ENCODE results near the gene LRG1. TPM values are rescaled to one million over a fixed set of nuclear protein-coding genes. Genes with fewer than 3 reads are reported as not detected.

LRG1 gene
- total RNA-seq, 1 donor from 2014 or later = 1.0 TPM

DNA sequence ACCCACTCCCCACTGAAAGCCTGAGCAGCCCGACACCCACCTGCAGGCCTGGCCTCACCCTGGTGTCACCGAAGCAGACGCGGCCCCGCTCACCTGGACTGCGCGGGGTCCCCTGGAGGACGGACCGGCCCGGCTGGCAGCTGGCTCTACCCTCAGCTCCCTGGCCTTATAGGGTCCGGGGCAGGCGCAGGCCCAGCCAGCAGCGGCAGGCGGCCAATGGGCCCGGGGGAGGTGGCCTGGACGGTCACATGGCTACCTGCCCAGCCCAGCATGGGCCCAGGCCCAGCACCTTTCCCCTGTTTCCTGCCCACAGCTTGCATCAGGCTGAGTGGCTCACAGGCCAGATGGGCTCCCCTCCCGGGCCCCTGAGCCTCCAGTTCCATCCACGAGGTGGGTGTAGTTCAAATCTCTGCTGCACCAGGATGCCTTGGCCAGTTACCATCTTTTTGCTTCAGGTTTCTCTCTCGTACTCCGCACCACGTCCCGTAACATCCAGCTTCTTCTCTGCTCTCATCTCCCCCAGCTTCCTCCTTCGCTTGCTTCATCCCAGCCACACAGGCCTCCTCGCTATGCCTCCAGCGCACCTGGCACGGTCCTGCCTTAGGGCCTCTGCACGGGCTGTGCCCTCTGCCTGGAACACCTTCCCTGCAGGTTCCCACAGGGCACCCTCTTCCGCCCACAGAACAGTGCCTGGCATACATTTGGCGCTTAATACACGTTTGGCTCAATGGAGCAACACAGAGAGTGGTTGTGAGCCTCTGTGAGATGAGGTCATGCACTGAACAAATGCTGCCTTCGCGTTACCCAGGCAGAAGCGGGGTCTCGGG is 21.3 kb downstream of the LRG1 start, which contains the start of gene PLIN4:
Gene PLIN4, minus strand, starts transcription at position 142 of the 827 bp plus-strand sequence. CDS start 214 bp downstream, outside the sequence.
- Mint-ChIP-seq H3K4me3 (ENCODE audit: unreplicated experiment) (no peak within 1 kb of the TSS), H3K4me1 (ENCODE audit: low read depth, unreplicated experiment) (no peaks in the 10 kb centered on the region), H3K27me3 (ENCODE audit: unreplicated experiment) (peaks cover 2% of the 10 kb centered on the region), H3K36me3 (ENCODE audit: unreplicated experiment) (no peaks in the 10 kb centered on the region), H3K27ac (ENCODE audit: unreplicated experiment) (no peak within 1 kb of the TSS), H3K9me3 (ENCODE audit: unreplicated experiment) (peaks cover 3% of the 10 kb centered on the region)
- TF ChIP-seq, protein P1, sequence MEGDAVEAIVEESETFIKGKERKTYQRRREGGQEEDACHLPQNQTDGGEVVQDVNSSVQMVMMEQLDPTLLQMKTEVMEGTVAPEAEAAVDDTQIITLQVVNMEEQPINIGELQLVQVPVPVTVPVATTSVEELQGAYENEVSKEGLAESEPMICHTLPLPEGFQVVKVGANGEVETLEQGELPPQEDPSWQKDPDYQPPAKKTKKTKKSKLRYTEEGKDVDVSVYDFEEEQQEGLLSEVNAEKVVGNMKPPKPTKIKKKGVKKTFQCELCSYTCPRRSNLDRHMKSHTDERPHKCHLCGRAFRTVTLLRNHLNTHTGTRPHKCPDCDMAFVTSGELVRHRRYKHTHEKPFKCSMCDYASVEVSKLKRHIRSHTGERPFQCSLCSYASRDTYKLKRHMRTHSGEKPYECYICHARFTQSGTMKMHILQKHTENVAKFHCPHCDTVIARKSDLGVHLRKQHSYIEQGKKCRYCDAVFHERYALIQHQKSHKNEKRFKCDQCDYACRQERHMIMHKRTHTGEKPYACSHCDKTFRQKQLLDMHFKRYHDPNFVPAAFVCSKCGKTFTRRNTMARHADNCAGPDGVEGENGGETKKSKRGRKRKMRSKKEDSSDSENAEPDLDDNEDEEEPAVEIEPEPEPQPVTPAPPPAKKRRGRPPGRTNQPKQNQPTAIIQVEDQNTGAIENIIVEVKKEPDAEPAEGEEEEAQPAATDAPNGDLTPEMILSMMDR (IDR thresholded peaks at IDR 0.05; ENCODE audit: partially characterized antibody, unreplicated experiment) = no peak
- no peak for DNase-seq

DNA sequence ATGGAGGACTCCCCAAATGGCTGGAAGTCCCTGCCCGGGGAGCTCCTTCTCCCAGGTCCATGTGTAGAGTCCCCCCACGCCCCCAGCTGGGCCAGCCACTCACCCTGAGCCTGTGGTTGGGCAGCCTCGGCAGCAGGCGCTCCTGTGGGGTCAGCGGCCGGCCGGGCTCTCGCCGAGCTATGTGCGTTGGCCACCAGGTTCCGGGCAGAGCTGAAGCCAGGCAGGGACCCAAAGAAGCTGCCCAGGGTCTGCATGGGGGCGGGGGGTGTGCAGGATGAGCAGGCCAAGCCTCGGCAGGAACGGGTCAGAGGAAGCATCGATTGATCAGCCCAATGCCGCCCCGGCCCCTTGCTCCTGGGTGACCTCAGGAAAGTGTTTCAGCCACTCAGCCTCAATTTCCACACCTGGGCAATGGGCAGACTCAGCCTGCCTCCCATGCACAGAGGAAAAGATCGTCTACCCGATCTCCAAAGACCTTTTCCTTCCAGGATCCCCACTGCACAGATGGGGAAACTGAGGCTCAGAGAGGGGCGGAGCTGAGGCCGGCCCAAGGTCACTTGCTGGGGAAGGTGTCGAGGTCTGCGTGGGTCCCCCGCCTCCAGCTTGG is 22.3 kb downstream of the LRG1 start:
- H3K27ac Mint-ChIP-seq (ENCODE audit: unreplicated experiment) = no peak overlapping the region
- peaks cover 3% of the 10 kb centered on the region for H3K9me3 Mint-ChIP-seq (ENCODE audit: unreplicated experiment)
- TF ChIP-seq, protein P1 (IDR thresholded peaks at IDR 0.05; ENCODE audit: partially characterized antibody, unreplicated experiment) = no peak
- DNase-seq = no peak
- H3K4me3 Mint-ChIP-seq (ENCODE audit: unreplicated experiment) = no peak overlapping the region
- H3K36me3 Mint-ChIP-seq (ENCODE audit: unreplicated experiment) = no peaks in the 10 kb centered on the region
- peaks cover 2% of the 10 kb centered on the region for H3K27me3 Mint-ChIP-seq (ENCODE audit: unreplicated experiment)
- no peaks in the 10 kb centered on the region for H3K4me1 Mint-ChIP-seq (ENCODE audit: low read depth, unreplicated experiment)

- H3K36me3 Mint-ChIP-seq (ENCODE audit: unreplicated experiment) = no peaks in the 10 kb centered on the region
These were observed 22.9 kb downstream of the LRG1 start for GRCh38 chr19:4516939-4517300.

GRCh38 chr19:4516199-4516938 is 23.5 kb downstream of the LRG1 start:
- DNase-seq = no peak
- Mint-ChIP-seq H3K4me1 (ENCODE audit: low read depth, unreplicated experiment) (no peaks in the 10 kb centered on the region), H3K4me3 (ENCODE audit: unreplicated experiment) (no peak overlapping the region), H3K9me3 (ENCODE audit: unreplicated experiment) (peaks cover 3% of the 10 kb centered on the region), H3K27me3 (ENCODE audit: unreplicated experiment) (peaks cover 5% of the 10 kb centered on the region), H3K27ac (ENCODE audit: unreplicated experiment) (no peak overlapping the region), H3K36me3 (ENCODE audit: unreplicated experiment) (no peaks in the 10 kb centered on the region)
- TF ChIP-seq, protein P1 (IDR thresholded peaks at IDR 0.05; ENCODE audit: partially characterized antibody, unreplicated experiment) = no peak

More at GRCh38 chr19:4516939-4517300, 22.9 kb downstream of the LRG1 start:
- TF ChIP-seq, protein P1 (IDR thresholded peaks at IDR 0.05; ENCODE audit: partially characterized antibody, unreplicated experiment) = no peak
- Mint-ChIP-seq H3K27me3 (ENCODE audit: unreplicated experiment) (peaks cover 2% of the 10 kb centered on the region), H3K27ac (ENCODE audit: unreplicated experiment) (no peak overlapping the region), H3K4me1 (ENCODE audit: low read depth, unreplicated experiment) (no peaks in the 10 kb centered on the region), H3K9me3 (ENCODE audit: unreplicated experiment) (peaks cover 3% of the 10 kb centered on the region), H3K4me3 (ENCODE audit: unreplicated experiment) (no peak overlapping the region)
- no peak for DNase-seq
